CD14-positive monocyte (primary cell): Measurements from ENCODE around the gene SMIM27. TPM values are rescaled to one million over a fixed set of nuclear protein-coding genes. Genes with fewer than 3 reads are reported as not detected.
A peak's percentile ranks its signal among the peaks of the same experiment; 100 is the strongest.

ENCODE experiments used
- DNase-seq, 3 donors: peaks; one replicate each; pipeline ENCODE4 v3.0.0-alpha.2; 2011 to 2022
- H2AFZ ChIP-seq: 2 replicates; pipeline ENCODE4 v1.6.0; 2012; ENCODE audit warnings: mild to moderate bottlenecking, low read depth, low read length, inconsistent platforms; ENCODE audit not compliant: insufficient read depth, poor library complexity, severe bottlenecking
- H3K27ac ChIP-seq, 2 donors: 1 replicate in 1 of 2; 2 replicates in 1 of 2; pipeline ENCODE4 v1.5.1; 2012 to 2013; ENCODE audit warnings: low read length in 2 of 2, control low read depth in 1 of 2, inconsistent platforms in 1 of 2, low read depth in 1 of 2, mild to moderate bottlenecking in 1 of 2
- H3K27me3 ChIP-seq, 2 donors: one replicate each; pipeline versions ENCODE4 v1.6.0 to v1.6.1; 2011 to 2013; ENCODE audit warnings: low read length in 2 of 2; ENCODE audit not compliant: control insufficient read depth in 2 of 2, insufficient read depth in 2 of 2
- H3K36me3 ChIP-seq, 2 donors: replicated peaks in 1 of 2; 1 replicate in 1 of 2; 2 replicates in 1 of 2; pipeline versions ENCODE4 v1.5.1 to v1.6.1; 2012 to 2013; ENCODE audit warnings: low read length in 2 of 2, control low read depth in 1 of 2, inconsistent platforms in 1 of 2, mild to moderate bottlenecking in 1 of 2; ENCODE audit not compliant: insufficient read depth in 2 of 2, control insufficient read depth in 1 of 2
- H3K4me1 ChIP-seq, 2 donors: 1 replicate in 1 of 2; 2 replicates in 1 of 2; pipeline versions ENCODE4 v1.5.1 to v1.6.1; 2012 to 2013; ENCODE audit warnings: low read length in 2 of 2, control low read depth in 1 of 2, inconsistent platforms in 1 of 2, mild to moderate bottlenecking in 1 of 2, moderate library complexity in 1 of 2; ENCODE audit not compliant: insufficient read depth in 2 of 2, control insufficient read depth in 1 of 2
- H3K4me2 ChIP-seq: replicated peaks from 2 replicates; pipeline ENCODE3; 2012; ENCODE audit warnings: low read length, moderate library complexity, mild to moderate bottlenecking; ENCODE audit not compliant: poor library complexity, severe bottlenecking; ENCODE audit errors: extremely low read depth
- H3K4me3 ChIP-seq, 3 experiments: fragments of 200-600 bp in 1 of 3; sonication (generic) in 1 of 3; replicated peaks in 1 of 3; 1 replicate in 2 of 3; 2 replicates in 1 of 3; pipeline ENCODE4 v1.5.1; 2011 to 2013; ENCODE audit warnings: low read length in 3 of 3, mild to moderate bottlenecking in 3 of 3, control low read depth in 2 of 3, low read depth in 2 of 3, inconsistent platforms in 1 of 3, moderate library complexity in 1 of 3
- H3K79me2 ChIP-seq: 2 replicates; pipeline ENCODE4 v1.6.0; 2012; ENCODE audit warnings: mild to moderate bottlenecking, control low read depth, inconsistent platforms, low read length, moderate library complexity; ENCODE audit not compliant: insufficient read depth
- H3K9ac ChIP-seq: 2 replicates; pipeline ENCODE4 v1.6.0; 2017; ENCODE audit warnings: low read length, mild to moderate bottlenecking; ENCODE audit not compliant: insufficient read depth, poor library complexity, severe bottlenecking
- H3K9me3 ChIP-seq, 2 donors: replicated peaks in 1 of 2; 1 replicate in 1 of 2; 2 replicates in 1 of 2; pipeline versions ENCODE4 v1.5.1 to v1.6.1; 2012 to 2013; ENCODE audit warnings: low read length in 2 of 2, control low read depth in 1 of 2; ENCODE audit not compliant: control insufficient read depth in 1 of 2, insufficient read depth in 1 of 2
- H4K20me1 ChIP-seq: 2 replicates; pipeline ENCODE4 v1.6.0; 2012; ENCODE audit warnings: mild to moderate bottlenecking, low read length, control low read depth, moderate library complexity; ENCODE audit not compliant: insufficient read depth
- H3K27ac Mint-ChIP-seq, 7 donors: one replicate each; pipeline ENCODE4 v1.8.0; 2020; ENCODE audit warnings: mild to moderate bottlenecking in 7 of 7, mixed read lengths in 7 of 7, moderate library complexity in 6 of 7, inconsistent platforms in 2 of 7
- H3K27me3 Mint-ChIP-seq, 3 donors: one replicate each; pipeline ENCODE4 v1.8.0; 2021 to 2022; ENCODE audit warnings: low read depth in 3 of 3, mild to moderate bottlenecking in 3 of 3, mixed read lengths in 3 of 3, moderate library complexity in 3 of 3, inconsistent platforms in 1 of 3
- H3K36me3 Mint-ChIP-seq, 2 donors: one replicate each; pipeline ENCODE4 v1.8.0; 2020; ENCODE audit warnings: mixed read lengths in 2 of 2, inconsistent platforms in 1 of 2, mild to moderate bottlenecking in 1 of 2
- H3K4me1 Mint-ChIP-seq: one replicate; pipeline ENCODE4 v1.8.0; 2020; ENCODE audit warnings: mild to moderate bottlenecking, mixed read lengths
- H3K4me3 Mint-ChIP-seq, 2 donors: one replicate each; pipeline ENCODE4 v1.8.0; 2020; ENCODE audit warnings: mild to moderate bottlenecking in 2 of 2, mixed read lengths in 2 of 2, moderate library complexity in 1 of 2
- H3K9me3 Mint-ChIP-seq, 7 donors: one replicate each; pipeline ENCODE4 v1.8.0; 2020 to 2022; ENCODE audit warnings: mixed read lengths in 7 of 7, mild to moderate bottlenecking in 6 of 7, moderate library complexity in 6 of 7, inconsistent platforms in 2 of 7
- WGBS: methylation state at CpG from one replicate; pipeline ENCODE4 v1.1.5; 2013; ENCODE audit warnings: missing lambda C conversion rate; ENCODE audit not compliant: insufficient coverage; 5-methylcytosine and 5-hydroxymethylcytosine counted together
- intact Hi-C, 2 donors: fragments of 100-400 bp; cut with micrococcal nuclease; formaldehyde crosslinking; loops; one replicate each; pipeline versions ENCODE4 v1.15.0 to v1.15.1; 2023
- polyA plus RNA-seq, 3 donors: library from polyadenylated mRNA; depleted of rRNA in 1 of 3; unstranded in 2 of 3; stranded (reverse) in 1 of 3; fragments of 300-500 nt in 2 of 3; fragments of >200 nt in 1 of 3; fragmentation: Illumina TruSeq in 2 of 3; gene quantifications; 1 replicate in 2 of 3; 2 replicates in 1 of 3; pipeline ENCODE4 v1.2.3, GENCODE V29; 2012 to 2021
- TF ChIP-seq, protein P1 (sequence below): fragments of 200-600 bp; IDR thresholded peaks from one replicate; pipeline ENCODE4 v1.8.0; 2022; ENCODE audit warnings: antibody characterized with exemption, mild to moderate bottlenecking

SMIM27 gene
- polyA plus RNA-seq, 3 donors: 3.4 to 29.5 (median 27.9) TPM

DNA sequence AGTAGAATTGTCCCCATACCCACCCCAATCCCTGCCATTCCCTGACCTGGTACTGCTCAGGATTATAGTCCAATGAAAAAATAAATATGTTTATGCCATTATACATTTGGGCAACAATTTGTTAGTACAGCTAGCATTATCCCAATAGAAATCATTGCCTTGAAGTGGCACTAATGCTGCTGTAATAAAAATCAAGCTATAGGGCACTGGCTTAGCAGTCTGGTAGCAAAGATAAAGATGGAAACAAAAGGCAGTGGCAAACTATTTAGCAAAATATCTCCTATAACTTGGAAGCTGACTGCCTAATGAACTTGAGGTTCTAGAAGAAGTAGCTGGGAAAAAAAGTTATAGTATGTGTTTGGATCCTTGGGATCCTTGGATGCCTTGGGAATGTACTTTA, 2.5 kb downstream of the SMIM27 start:
- no peak for DNase-seq
- peaks cover 0 to 16% of the 10 kb centered on the region in 2 donors for H3K36me3 Mint-ChIP-seq
- H3K4me1 Mint-ChIP-seq: peaks cover 49% of the 10 kb centered on the region

DNA sequence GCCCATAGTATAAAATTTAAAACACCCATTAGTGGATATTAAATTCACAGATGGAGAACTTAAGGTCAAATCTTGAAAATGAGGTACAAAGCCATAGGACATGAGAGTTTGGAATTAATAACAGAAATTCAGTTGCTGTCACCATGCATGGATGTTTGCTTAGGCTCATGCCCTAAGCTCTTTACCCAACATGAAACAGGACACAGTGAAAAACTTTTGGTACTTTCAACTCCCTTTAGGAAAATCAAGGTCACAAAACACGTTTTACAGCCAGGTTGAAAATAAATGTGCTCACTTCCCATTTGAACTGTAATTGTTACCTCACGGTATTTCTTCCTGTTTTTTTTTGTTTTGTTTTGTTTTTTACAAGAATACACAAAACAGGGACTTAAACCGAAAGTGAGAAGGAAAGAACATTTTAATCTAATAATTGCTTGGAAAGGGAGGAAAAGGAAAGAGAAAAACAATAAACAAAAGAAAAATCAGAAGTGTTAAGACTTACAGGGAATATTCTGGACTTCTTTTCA, 6.3 kb downstream of the SMIM27 start:
- Mint-ChIP-seq H3K27me3 (peaks cover 0 to 3% (median 0%) of the 10 kb centered on the region in 3 donors), H3K4me1 (peaks cover 30% of the 10 kb centered on the region), H3K4me3 (peak overlapping the region in 1 of 2 donors; percentile 46), H3K36me3 (peaks cover 0 to 16% of the 10 kb centered on the region in 2 donors), H3K27ac (peak overlapping the region in 4 of 7 donors; percentile 60 to 89 (median 80)), H3K9me3 (no peaks in the 10 kb centered on the region)
- Histone ChIP-seq H3K9me3 (no peaks in the 10 kb centered on the region), H3K4me2 (peak overlapping the region; percentile 7), H3K4me3 (no peak overlapping the region), H3K9ac (no peak overlapping the region), H3K36me3 (peaks cover 0 to 2% of the 10 kb centered on the region in 2 donors), H3K79me2 (peaks cover 24% of the 10 kb centered on the region), H2AFZ (no peak overlapping the region), H3K27ac (peak overlapping the region in 1 of 2 donors; percentile 25), H3K27me3 (no peaks in the 10 kb centered on the region), H3K4me1 (peaks cover 18 to 26% of the 10 kb centered on the region in 2 donors), H4K20me1 (no peaks in the 10 kb centered on the region)
- intact Hi-C loops: no loop called here
- WGBS: no CpG with 5 or more reads among the region's 3 CpGs
- DNase-seq: peak in 1 of 3 donors; percentile 27
- TF ChIP-seq, protein P1, sequence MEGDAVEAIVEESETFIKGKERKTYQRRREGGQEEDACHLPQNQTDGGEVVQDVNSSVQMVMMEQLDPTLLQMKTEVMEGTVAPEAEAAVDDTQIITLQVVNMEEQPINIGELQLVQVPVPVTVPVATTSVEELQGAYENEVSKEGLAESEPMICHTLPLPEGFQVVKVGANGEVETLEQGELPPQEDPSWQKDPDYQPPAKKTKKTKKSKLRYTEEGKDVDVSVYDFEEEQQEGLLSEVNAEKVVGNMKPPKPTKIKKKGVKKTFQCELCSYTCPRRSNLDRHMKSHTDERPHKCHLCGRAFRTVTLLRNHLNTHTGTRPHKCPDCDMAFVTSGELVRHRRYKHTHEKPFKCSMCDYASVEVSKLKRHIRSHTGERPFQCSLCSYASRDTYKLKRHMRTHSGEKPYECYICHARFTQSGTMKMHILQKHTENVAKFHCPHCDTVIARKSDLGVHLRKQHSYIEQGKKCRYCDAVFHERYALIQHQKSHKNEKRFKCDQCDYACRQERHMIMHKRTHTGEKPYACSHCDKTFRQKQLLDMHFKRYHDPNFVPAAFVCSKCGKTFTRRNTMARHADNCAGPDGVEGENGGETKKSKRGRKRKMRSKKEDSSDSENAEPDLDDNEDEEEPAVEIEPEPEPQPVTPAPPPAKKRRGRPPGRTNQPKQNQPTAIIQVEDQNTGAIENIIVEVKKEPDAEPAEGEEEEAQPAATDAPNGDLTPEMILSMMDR: no peak

More for the DNA sequence above, 2.5 kb downstream of the SMIM27 start:
- Histone ChIP-seq H3K27ac (no peak overlapping the region), H3K36me3 (no peaks in the 10 kb centered on the region), H4K20me1 (peaks cover 12% of the 10 kb centered on the region), H3K4me2 (no peak overlapping the region), H3K9me3 (no peaks in the 10 kb centered on the region), H2AFZ (no peak overlapping the region), H3K79me2 (peaks cover 54% of the 10 kb centered on the region), H3K9ac (no peak overlapping the region), H3K27me3 (no peaks in the 10 kb centered on the region), H3K4me3 (no peak overlapping the region), H3K4me1 (peaks cover 29 to 54% of the 10 kb centered on the region in 2 donors)
- TF ChIP-seq, protein P1: no peak
- H3K27ac Mint-ChIP-seq: peak overlapping the region in 2 of 7 donors; percentile 20 to 40
- no peak overlapping the region for H3K4me3 Mint-ChIP-seq
- intact Hi-C loops: no loop called here
- H3K27me3 Mint-ChIP-seq: peaks cover 0 to 3% (median 0%) of the 10 kb centered on the region in 3 donors
- H3K9me3 Mint-ChIP-seq: peaks cover 0 to 2% (median 0%) of the 10 kb centered on the region in 7 donors
